HG03521 (cell line): Measurements from ENCODE around the gene WDCP.
"Not testable (repeated sequence)": the region's sequence is repeated elsewhere in the genome, so short reads cannot be mapped to it uniquely, and the experiment has no call there.

Experiments
- ATAC-seq: cut with Tn5 transposase; IDR thresholded peaks from one replicate; pipeline ENCODE4 v1.9.1; 2021; ENCODE audit warnings: mild to moderate bottlenecking, moderate library complexity; ENCODE audit not compliant: unreplicated experiment

WDCP gene

GRCh38 chr2:24072259-24072658, 25.1 kb upstream of the WDCP start:
- ATAC-seq = no peak

GRCh38 chr2:24065341-24065740, 18.1 kb upstream of the WDCP start:
- ATAC-seq = no peak

- no peak for ATAC-seq
These were observed 11.5 kb upstream of the WDCP start for GRCh38 chr2:24058564-24059271.

GRCh38 chr2:24055750-24056149, 8.6 kb upstream of the WDCP start:
- no peak for ATAC-seq

GRCh38 chr2:24054366-24055010, 7.3 kb upstream of the WDCP start:
- ATAC-seq = no peak

- no peak for ATAC-seq
These were observed 5.8 kb upstream of the WDCP start for GRCh38 chr2:24052951-24053350.

GRCh38 chr2:24051833-24052232, 4.6 kb upstream of the WDCP start:
- no peak for ATAC-seq

- ATAC-seq = no peak
These were observed 3.1 kb upstream of the WDCP start for GRCh38 chr2:24050041-24050979.

- no peak for ATAC-seq
These were observed 2.4 kb upstream of the WDCP start, which contains the start of gene FKBP1B for GRCh38 chr2:24049485-24050021. Gene FKBP1B (plus strand): TSS chr2:24049741. CDS start chr2:24049850, 109 bp downstream.

GRCh38 chr2:24048769-24049484, 1.7 kb upstream of the WDCP start:
- no peak for ATAC-seq

- no peak for ATAC-seq
These were observed 477 bp upstream of the WDCP start for GRCh38 chr2:24047703-24048033.

GRCh38 chr2:24046599-24046929, 627 bp downstream of the WDCP start:
- no peak for ATAC-seq

GRCh38 chr2:24045511-24046508, 1.4 kb downstream of the WDCP start:
- no peak for ATAC-seq

GRCh38 chr2:24043133-24043532, 4.1 kb downstream of the WDCP start:
- ATAC-seq = not testable (repeated sequence)

- no peak for ATAC-seq
These were observed 6.7 kb downstream of the WDCP start for GRCh38 chr2:24040511-24040910.

- ATAC-seq = no peak
These were observed 8.2 kb downstream of the WDCP start for GRCh38 chr2:24038786-24039499.

- no peak for ATAC-seq
These were observed 21.0 kb downstream of the WDCP start for GRCh38 chr2:24026233-24026632.

GRCh38 chr2:24024996-24025663, 22.1 kb downstream of the WDCP start:
- ATAC-seq = no peak
